GM23338 (cell line): ENCODE data around the gene CORT. TPM values are rescaled to one million over a fixed set of nuclear protein-coding genes. Genes with fewer than 3 reads are reported as not detected.
A peak's percentile ranks its signal among the peaks of the same experiment; 100 is the strongest.

ENCODE experiments used
- ATAC-seq: fragments of 200-7000 bp; cut with Tn5 transposase; 3 replicates; pipeline ENCODE4 v1.9.1; 2020
- DNase-seq: peaks from one replicate; pipeline ENCODE4 v3.0.0-alpha.2; 2015; ENCODE audit warnings: low spot score
- H2AFZ ChIP-seq: fragments of 200-600 bp; sonication (generic); 2 replicates; pipeline ENCODE4 v1.8.0; 2016; ENCODE audit warnings: antibody characterized with exemption, mild to moderate bottlenecking, moderate library complexity
- H3F3A ChIP-seq: fragments of 200-600 bp; sonication (generic); replicated peaks from 2 replicates; pipeline ENCODE4 v1.8.0; 2017; ENCODE audit warnings: antibody characterized with exemption, mixed run types, low read depth
- H3K27ac ChIP-seq: fragments of 200-600 bp; sonication (generic); 2 replicates; pipeline ENCODE4 v1.6.1; 2016; ENCODE audit warnings: low read depth
- H3K27me3 ChIP-seq: fragments of 200-600 bp; sonication (generic); 2 replicates; pipeline ENCODE4 v1.8.0; 2016; ENCODE audit warnings: mild to moderate bottlenecking, mixed run types, moderate library complexity; ENCODE audit not compliant: insufficient read depth
- H3K36me3 ChIP-seq: fragments of 200-600 bp; sonication (generic); 2 replicates; pipeline ENCODE4 v1.8.0; 2016; ENCODE audit warnings: mild to moderate bottlenecking; ENCODE audit not compliant: insufficient read depth
- H3K4me1 ChIP-seq: fragments of 200-600 bp; sonication (generic); 2 replicates; pipeline ENCODE4 v1.8.0; 2016; ENCODE audit warnings: mild to moderate bottlenecking, moderate library complexity; ENCODE audit not compliant: insufficient read depth
- H3K4me2 ChIP-seq: fragments of 200-600 bp; sonication (generic); 2 replicates; pipeline ENCODE4 v1.7.1; 2017; ENCODE audit warnings: mixed run types
- H3K4me3 ChIP-seq: fragments of 200-600 bp; sonication (generic); 2 replicates; pipeline ENCODE4 v1.6.1; 2016; ENCODE audit warnings: mixed run types
- H3K79me2 ChIP-seq: fragments of 200-600 bp; sonication (generic); replicated peaks from 2 replicates; pipeline ENCODE4 v1.8.0; 2017; ENCODE audit warnings: mild to moderate bottlenecking; ENCODE audit not compliant: insufficient read depth
- H3K9me2 ChIP-seq: fragments of 200-600 bp; sonication (generic); 2 replicates; pipeline ENCODE4 v1.8.0; 2017; ENCODE audit not compliant: insufficient read depth
- H4K20me1 ChIP-seq: fragments of 200-600 bp; sonication (generic); replicated peaks from 2 replicates; pipeline ENCODE4 v1.8.0; 2017; ENCODE audit warnings: mild to moderate bottlenecking; ENCODE audit not compliant: insufficient read depth
- H3K27ac Mint-ChIP-seq: 2 replicates; pipeline ENCODE4 v1.8.0; 2020; ENCODE audit warnings: inconsistent platforms, mild to moderate bottlenecking, moderate library complexity, mixed read lengths
- H3K27me3 Mint-ChIP-seq: 3 replicates; pipeline ENCODE4 v1.8.0; 2022; ENCODE audit warnings: low read depth, mild to moderate bottlenecking, moderate library complexity, mixed read lengths, inconsistent platforms; ENCODE audit not compliant: insufficient read depth, poor library complexity
- H3K36me3 Mint-ChIP-seq: 3 replicates; pipeline ENCODE4 v1.8.0; 2021; ENCODE audit warnings: low read depth, mild to moderate bottlenecking, inconsistent platforms, moderate library complexity, mixed read lengths
- H3K4me1 Mint-ChIP-seq: 3 replicates; pipeline ENCODE4 v1.8.0; 2020; ENCODE audit warnings: mild to moderate bottlenecking, inconsistent platforms, mixed read lengths
- H3K4me3 Mint-ChIP-seq: 3 replicates; pipeline ENCODE4 v1.8.0; 2021; ENCODE audit warnings: moderate library complexity, mild to moderate bottlenecking, inconsistent platforms, mixed read lengths
- H3K9me3 Mint-ChIP-seq: 3 replicates; pipeline ENCODE4 v1.8.0; 2020; ENCODE audit warnings: moderate library complexity, mild to moderate bottlenecking, inconsistent platforms, mixed read lengths
- CTCF ChIP-seq, 2 experiments: fragments of 200-600 bp in 1 of 2; sonication (generic) in 1 of 2; conservative IDR thresholded peaks; 2 replicates each; pipeline versions ENCODE4 v1.5.1 to v1.6.1; 2016 to 2017; ENCODE audit warnings: antibody characterized with exemption in 2 of 2, low read depth in 2 of 2, mild to moderate bottlenecking in 2 of 2, moderate library complexity in 1 of 2
- ETS1 ChIP-seq: IDR thresholded peaks from 2 replicates; pipeline ENCODE4 v1.6.1; 2016; ENCODE audit warnings: antibody characterized with exemption
- JUNB ChIP-seq: IDR thresholded peaks from one replicate; pipeline ENCODE4 v1.6.1; 2016; ENCODE audit warnings: antibody characterized with exemption; ENCODE audit not compliant: unreplicated experiment
- NANOG ChIP-seq: IDR thresholded peaks from 2 replicates; pipeline ENCODE4 v1.6.1; 2016; ENCODE audit warnings: antibody characterized with exemption, borderline replicate concordance
- POLR2AphosphoS5 ChIP-seq: IDR thresholded peaks from 2 replicates; pipeline ENCODE4 v1.6.1; 2016; ENCODE audit warnings: antibody characterized with exemption, low read depth
- REST ChIP-seq: IDR thresholded peaks from one replicate; pipeline ENCODE4 v1.6.1; 2018; ENCODE audit warnings: antibody characterized with exemption; ENCODE audit not compliant: unreplicated experiment
- STAT1 ChIP-seq: IDR thresholded peaks from one replicate; pipeline ENCODE4 v1.6.1; 2016; ENCODE audit warnings: antibody characterized with exemption; ENCODE audit not compliant: unreplicated experiment
- ZNF331 ChIP-seq: fragments of 250-450 bp; sonication (Bioruptor Pico); IDR thresholded peaks from 2 replicates; pipeline ENCODE4 v1.5.0; 2020; ENCODE audit warnings: low read depth, mild to moderate bottlenecking, moderate library complexity
- ZNF462 ChIP-seq: fragments of 250-450 bp; sonication (Bioruptor Pico); IDR thresholded peaks from 2 replicates; pipeline ENCODE4 v1.5.0; 2020; ENCODE audit warnings: mild to moderate bottlenecking, moderate library complexity
- polyA plus RNA-seq: library from polyadenylated mRNA; unstranded; fragments of >200 nt; fragmentation: Nextera tagmentation; extraction: Ambion mirVana; gene quantifications from 2 replicates; pipeline ENCODE4 v1.2.1, GENCODE V29; 2016
- total RNA-seq: library from RNA; depleted of rRNA; stranded (reverse); fragments of >200 nt; shearing (Covaris generic); gene quantifications from 2 replicates; pipeline ENCODE4 v1.2.3, GENCODE V29; 2014

The CORT gene
- total and polyA plus RNA-seq, 2 experiments from 2014 or later: 1.4 TPM; not detected in 1

- H3K27me3 ChIP-seq: no peaks in the 10 kb centered on the region
- peak overlapping the region; percentile 83 for H3K4me2 ChIP-seq
- Mint-ChIP-seq H3K4me1 (peaks cover 11% of the 10 kb centered on the region; the same call in 2 of the 3 replicates), H3K27ac (peak overlapping the region; percentile 81), H3K27me3 (peaks cover 10% of the 10 kb centered on the region), H3K9me3 (no peaks in the 10 kb centered on the region), H3K36me3 (no peaks in the 10 kb centered on the region), H3K4me3 (peak overlapping the region; percentile 87)
- no peaks in the 10 kb centered on the region; the same call in 1 of the 2 replicates for H3K79me2 ChIP-seq
- TF ChIP-seq JUNB: no peak
- no peak for TF ChIP-seq STAT1
- no peak for TF ChIP-seq POLR2AphosphoS5
- no peak for TF ChIP-seq ETS1
- no peak for TF ChIP-seq CTCF (conservative IDR thresholded peaks at IDR 0.05; ENCODE audit: low read depth in 2 of 2)
- TF ChIP-seq ZNF331: no peak
- TF ChIP-seq NANOG: no peak
- TF ChIP-seq REST: no peak
- TF ChIP-seq ZNF462: no peak
- no peaks in the 10 kb centered on the region; the same call in 1 of the 2 replicates for H4K20me1 ChIP-seq
- DNase-seq: peak; percentile 67
- peak; percentile 7 for ATAC-seq
- peak overlapping the region; percentile 97; the same call in 1 of the 2 replicates for H3K27ac ChIP-seq
- peak overlapping the region; percentile 97 for H2AFZ ChIP-seq
- H3K4me1 ChIP-seq: no peaks in the 10 kb centered on the region
- H3F3A ChIP-seq: peaks cover 9% of the 10 kb centered on the region
- no peaks in the 10 kb centered on the region for H3K36me3 ChIP-seq
- H3K4me3 ChIP-seq: peak overlapping the region; percentile 82
- no peaks in the 10 kb centered on the region for H3K9me2 ChIP-seq
Observed at GRCh38 chr1:10431070-10431730, 18.6 kb upstream of the CORT start.
